ENCODE results near the gene UBE2D3.

DNA sequence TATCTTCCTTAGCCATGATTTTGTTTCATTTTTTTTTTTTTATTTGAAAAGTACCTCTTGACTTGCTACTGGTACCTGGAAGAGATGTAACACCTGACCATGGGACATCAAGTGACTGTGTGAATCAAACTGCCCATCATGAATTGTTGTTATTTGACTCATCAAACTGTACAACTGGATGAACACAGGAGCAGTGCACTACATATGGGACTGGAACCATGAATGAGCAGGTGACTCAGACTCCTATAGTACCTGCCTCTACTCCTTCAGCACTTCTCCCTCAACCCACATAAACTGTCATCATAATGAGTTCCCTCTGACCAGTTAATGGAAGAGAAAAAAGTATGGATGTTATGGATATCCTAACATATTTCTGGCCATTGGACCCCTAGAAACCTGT, 15.9 kb upstream of the UBE2D3 start:
- no peak for TF ChIP-seq POLR2A (IDR thresholded peaks at IDR 0.05)
- no peak for TF ChIP-seq CTCF (IDR thresholded peaks at IDR 0.05)
- TF ChIP-seq POLR2AphosphoS5 (IDR thresholded peaks at IDR 0.05; ENCODE audit: insufficient read depth in 1 of 2, low read depth in 1 of 2), result no peak

All from vagina (tissue), 2 donors.